ENCODE measurements around the gene PHF21A. TPM values are rescaled to one million over a fixed set of nuclear protein-coding genes. Genes with fewer than 3 reads are reported as not detected.

Gene PHF21A
- polyA plus RNA-seq, 1 experiment = 17.1 TPM

- no peak for DNase-seq (ENCODE audit: low read depth)
- POLR2A ChIA-PET = interaction anchor here (0.6 kb wide), 1 partner anchor 1705 kb away, joined by 3 read pairs; no protein-coding TSS in a partner anchor
- TF ChIP-seq CTCF (IDR thresholded peaks at IDR 0.05; ENCODE audit: insufficient read depth, low read depth, low read length) = no peak
- CTCF ChIA-PET = interaction anchor here (0.6 to 2.1 kb wide), 3 partner anchors 40 to 51 kb away, joined by 3 to 8 read pairs (median 4); no protein-coding TSS in a partner anchor
- Histone ChIP-seq H3K36me3 (ENCODE audit: control insufficient read depth, insufficient read depth, low read length) (no peaks in the 10 kb centered on the region), H3K27me3 (ENCODE audit: control insufficient read depth, insufficient read depth, low read length) (peaks cover 23% of the 10 kb centered on the region), H3K4me3 (ENCODE audit: low read depth, low read length) (no peak overlapping the region)
These were observed 197.0 kb downstream of the PHF21A start for GRCh38 chr11:45924036-45924915.

GRCh38 chr11:45922425-45923082, 198.7 kb downstream of the PHF21A start, which contains the start of gene LARGE2:
TSS of gene LARGE2 (plus strand) at chr11:45922656. CDS start at chr11:45922883, 227 bp downstream.
- TF ChIP-seq CTCF (IDR thresholded peaks at IDR 0.05; ENCODE audit: insufficient read depth, low read depth, low read length) = no peak
- H3K4me3 ChIP-seq (ENCODE audit: low read depth, low read length) = no peak within 1 kb of the TSS
- DNase-seq (ENCODE audit: low read depth) = no peak
- CTCF ChIA-PET = no interaction called here
- no peaks in the 10 kb centered on the region for H3K36me3 ChIP-seq (ENCODE audit: control insufficient read depth, insufficient read depth, low read length)
- POLR2A ChIA-PET = no interaction called here
- H3K27me3 ChIP-seq (ENCODE audit: control insufficient read depth, insufficient read depth, low read length) = peaks cover 23% of the 10 kb centered on the region

- Histone ChIP-seq H3K36me3 (ENCODE audit: control insufficient read depth, insufficient read depth, low read length) (no peaks in the 10 kb centered on the region), H3K4me3 (ENCODE audit: low read depth, low read length) (no peak overlapping the region), H3K27me3 (ENCODE audit: control insufficient read depth, insufficient read depth, low read length) (peaks cover 23% of the 10 kb centered on the region)
- no peak for DNase-seq (ENCODE audit: low read depth)
- no peak for TF ChIP-seq CTCF (IDR thresholded peaks at IDR 0.05; ENCODE audit: insufficient read depth, low read depth, low read length)
- ChIA-PET POLR2A (no interaction called here), CTCF (interaction anchor here (1.4 kb wide), 1 partner anchor 9 kb away, joined by 3 read pairs; no protein-coding TSS in a partner anchor)
These were observed 199.5 kb downstream of the PHF21A start for GRCh38 chr11:45921561-45922424.

GRCh38 chr11:45920531-45921477, 200.4 kb downstream of the PHF21A start:
- Histone ChIP-seq H3K4me3 (ENCODE audit: low read depth, low read length) (no peak overlapping the region), H3K27me3 (ENCODE audit: control insufficient read depth, insufficient read depth, low read length) (peaks cover 21% of the 10 kb centered on the region), H3K36me3 (ENCODE audit: control insufficient read depth, insufficient read depth, low read length) (no peaks in the 10 kb centered on the region)
- ChIA-PET CTCF (interaction anchor here (1.4 kb wide), 1 partner anchor 10 kb away, joined by 3 read pairs; no protein-coding TSS in a partner anchor), POLR2A (no interaction called here)
- TF ChIP-seq CTCF (IDR thresholded peaks at IDR 0.05; ENCODE audit: insufficient read depth, low read depth, low read length) = no peak
- DNase-seq (ENCODE audit: low read depth) = no peak

Measured in BJ (cell line).